Naive B cell (primary cell): ENCODE results near the gene CTTNBP2. TPM values are rescaled to one million over a fixed set of nuclear protein-coding genes. Genes with fewer than 3 reads are reported as not detected.

Experiments
- ATAC-seq, 2 donors: fragments of 150-1000 bp; cut with Tn5 transposase; 2 replicates each; pipeline ENCODE4 v1.10.0; 2021; ENCODE audit warnings: low read depth in 2 of 2, mild to moderate bottlenecking in 2 of 2, moderate library complexity in 2 of 2
- DNase-seq: peaks from one replicate; pipeline ENCODE4 v3.0.0; 2022
- H3K27ac Mint-ChIP-seq, 6 donors: one replicate each; pipeline ENCODE4 v1.8.0; 2020 to 2022; ENCODE audit warnings: mild to moderate bottlenecking in 6 of 6, mixed read lengths in 6 of 6, moderate library complexity in 5 of 6, inconsistent platforms in 2 of 6
- H3K27me3 Mint-ChIP-seq, 3 donors: one replicate each; pipeline ENCODE4 v1.8.0; 2021 to 2022; ENCODE audit warnings: mixed read lengths in 3 of 3, mild to moderate bottlenecking in 1 of 3
- H3K36me3 Mint-ChIP-seq, 2 donors: one replicate each; pipeline ENCODE4 v1.8.0; 2020 to 2022; ENCODE audit warnings: mixed read lengths in 2 of 2, inconsistent platforms in 1 of 2, mild to moderate bottlenecking in 1 of 2
- H3K4me1 Mint-ChIP-seq, 3 donors: one replicate each; pipeline ENCODE4 v1.8.0; 2020 to 2022; ENCODE audit warnings: mixed read lengths in 3 of 3, inconsistent platforms in 1 of 3, mild to moderate bottlenecking in 1 of 3, moderate library complexity in 1 of 3
- H3K4me3 Mint-ChIP-seq, 8 donors: one replicate each; pipeline ENCODE4 v1.8.0; 2020 to 2022; ENCODE audit warnings: mild to moderate bottlenecking in 8 of 8, mixed read lengths in 8 of 8, moderate library complexity in 8 of 8, inconsistent platforms in 2 of 8
- H3K9me3 Mint-ChIP-seq, 7 donors: one replicate each; pipeline ENCODE4 v1.8.0; 2020 to 2022; ENCODE audit warnings: mixed read lengths in 7 of 7, mild to moderate bottlenecking in 5 of 7, inconsistent platforms in 2 of 7, moderate library complexity in 1 of 7
- polyA plus RNA-seq, 6 donors: library from polyadenylated mRNA; unstranded; fragments of 300-500 nt; fragmentation: Illumina TruSeq; gene quantifications; one replicate each; pipeline ENCODE4 v1.2.3, GENCODE V29; 2021; ENCODE audit warnings: low read depth in 6 of 6

Gene CTTNBP2
- polyA plus RNA-seq, 6 donors from 2014 or later, result not detected

DNA sequence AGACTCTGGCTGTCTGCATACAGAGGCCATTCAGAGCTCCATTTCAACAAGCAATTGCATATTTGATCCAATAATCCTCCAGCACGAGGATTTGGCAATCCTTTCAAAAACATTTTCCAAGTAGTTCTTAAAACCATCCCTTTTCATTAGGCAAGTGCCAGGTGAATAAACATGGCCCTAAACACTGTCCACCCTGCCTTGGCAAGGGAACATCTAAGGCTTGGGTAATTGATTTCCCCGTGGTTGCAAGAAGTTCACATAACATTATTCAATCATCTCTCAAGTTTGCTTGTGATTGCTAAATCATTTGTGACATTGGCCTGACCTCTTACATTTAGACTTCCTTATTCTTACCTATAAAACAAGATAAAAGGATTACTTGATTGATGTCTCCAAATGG is 175.2 kb downstream of the CTTNBP2 start:
- no peak for DNase-seq
- peaks cover 0 to 5% (median 3%) of the 10 kb centered on the region in 7 donors for H3K9me3 Mint-ChIP-seq
- H3K4me3 Mint-ChIP-seq, result no peak overlapping the region
- no peaks in the 10 kb centered on the region for H3K27me3 Mint-ChIP-seq
- H3K4me1 Mint-ChIP-seq, result no peaks in the 10 kb centered on the region
- ATAC-seq, result no peak
- no peaks in the 10 kb centered on the region for H3K36me3 Mint-ChIP-seq
- H3K27ac Mint-ChIP-seq, result no peak overlapping the region

DNA sequence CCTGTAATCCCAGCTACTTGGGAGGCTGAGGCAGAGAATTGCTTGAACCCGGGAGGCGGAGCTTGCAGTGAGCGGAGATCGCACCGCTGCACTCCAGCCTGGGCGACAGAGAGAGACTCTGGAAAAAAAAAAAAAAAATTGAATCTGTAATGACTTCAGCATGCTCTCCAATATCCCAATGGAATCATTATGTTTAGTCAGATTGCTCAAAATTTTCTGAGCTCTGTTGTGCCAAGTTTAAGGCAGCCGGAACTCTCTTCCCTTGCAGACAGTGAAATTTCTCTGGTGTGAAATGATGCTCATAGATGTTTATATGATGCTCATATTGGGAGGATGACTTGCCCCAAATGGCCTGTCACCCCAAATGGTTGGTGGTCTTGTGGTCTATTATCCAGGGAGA is 180.9 kb downstream of the CTTNBP2 start:
- no peak for ATAC-seq
- H3K36me3 Mint-ChIP-seq, result no peaks in the 10 kb centered on the region

DNA sequence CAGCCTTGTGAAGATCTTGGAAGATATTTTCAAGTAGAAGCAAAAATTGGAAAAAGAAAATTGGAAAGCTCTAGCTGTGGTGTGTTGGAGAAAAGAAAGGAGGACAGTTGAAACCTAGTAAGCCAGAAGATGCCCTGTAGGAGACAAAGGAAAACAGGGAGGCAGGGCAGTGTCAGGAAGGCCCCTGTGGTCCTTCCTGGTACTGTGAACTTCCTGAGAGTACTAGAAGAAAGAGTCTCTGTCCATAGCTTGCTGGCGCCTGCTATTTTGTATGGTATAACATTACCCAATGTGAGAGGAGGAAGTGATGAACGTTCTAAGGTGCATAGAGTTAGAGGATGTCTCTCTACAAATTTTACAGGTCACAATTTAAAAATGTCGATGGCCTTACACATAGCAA is 183.1 kb downstream of the CTTNBP2 start:
- DNase-seq (no peak), ATAC-seq (no peak)
- no peak overlapping the region for H3K4me3 Mint-ChIP-seq
- H3K27me3 Mint-ChIP-seq, result peaks cover 0 to 8% (median 4%) of the 10 kb centered on the region in 3 donors
- H3K4me1 Mint-ChIP-seq, result no peaks in the 10 kb centered on the region
- H3K27ac Mint-ChIP-seq, result no peak overlapping the region
- H3K9me3 Mint-ChIP-seq, result peaks cover 0 to 19% (median 3%) of the 10 kb centered on the region in 7 donors
- no peaks in the 10 kb centered on the region for H3K36me3 Mint-ChIP-seq

More for the DNA sequence above, 180.9 kb downstream of the CTTNBP2 start:
- H3K4me1 Mint-ChIP-seq, result no peaks in the 10 kb centered on the region
- peaks cover 0 to 8% (median 4%) of the 10 kb centered on the region in 3 donors for H3K27me3 Mint-ChIP-seq
- no peak for DNase-seq
- H3K4me3 Mint-ChIP-seq, result no peak overlapping the region
- H3K27ac Mint-ChIP-seq, result no peak overlapping the region
- peaks cover 0 to 22% (median 3%) of the 10 kb centered on the region in 7 donors for H3K9me3 Mint-ChIP-seq

DNA sequence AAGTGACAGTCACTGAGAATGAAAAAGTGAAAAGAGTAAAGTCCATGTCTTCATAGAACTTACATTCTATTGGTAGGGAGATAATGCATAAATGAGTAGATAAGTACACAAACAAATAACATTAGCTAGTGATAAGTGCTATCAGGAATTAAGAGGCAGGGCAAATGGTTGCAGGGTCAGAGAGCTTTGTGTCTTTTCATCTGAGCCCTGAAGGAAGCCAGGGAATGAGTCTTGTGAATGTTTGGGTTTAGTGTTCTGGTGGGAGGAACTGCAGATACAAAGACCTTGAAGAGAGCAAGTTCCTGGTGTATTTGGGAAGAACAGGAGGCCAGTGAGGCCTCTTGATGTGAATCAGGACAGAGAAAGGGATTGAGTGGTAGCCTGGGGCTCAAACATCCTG is 183.8 kb downstream of the CTTNBP2 start:
- no peak for DNase-seq
- Mint-ChIP-seq H3K27me3 (peaks cover 0 to 8% (median 4%) of the 10 kb centered on the region in 3 donors), H3K4me1 (no peaks in the 10 kb centered on the region), H3K4me3 (no peak overlapping the region), H3K9me3 (peaks cover 0 to 17% (median 3%) of the 10 kb centered on the region in 7 donors), H3K27ac (no peak overlapping the region), H3K36me3 (no peaks in the 10 kb centered on the region)
- ATAC-seq, result no peak

DNA sequence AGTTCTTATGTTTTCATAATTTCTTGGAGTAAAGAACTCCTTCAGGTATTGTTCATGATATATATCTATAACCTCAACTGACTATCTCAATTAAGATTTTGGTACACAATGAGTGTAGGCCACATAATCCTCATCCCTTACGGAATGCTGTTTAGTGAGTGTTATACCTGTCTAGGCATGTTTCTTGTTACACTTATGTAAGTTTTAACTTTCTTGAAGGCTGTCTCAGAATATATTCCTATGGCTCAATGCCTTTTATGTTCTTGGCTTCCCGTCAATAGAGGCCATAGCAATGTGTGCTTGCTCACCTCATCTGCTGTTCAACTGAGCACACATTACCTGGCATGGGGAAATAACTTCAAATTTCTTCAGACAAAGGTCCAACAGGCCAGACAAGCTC is 185.1 kb downstream of the CTTNBP2 start:
- Mint-ChIP-seq H3K9me3 (peaks cover 0 to 17% (median 0%) of the 10 kb centered on the region in 7 donors), H3K4me1 (no peaks in the 10 kb centered on the region), H3K36me3 (no peaks in the 10 kb centered on the region), H3K4me3 (no peak overlapping the region), H3K27ac (no peak overlapping the region), H3K27me3 (peaks cover 0 to 8% (median 4%) of the 10 kb centered on the region in 3 donors)
- ATAC-seq (no peak), DNase-seq (no peak)

GRCh38 chr7:117686311-117686935 is 186.8 kb downstream of the CTTNBP2 start:
- H3K27me3 Mint-ChIP-seq, result peaks cover 0 to 8% (median 0%) of the 10 kb centered on the region in 3 donors

GRCh38 chr7:117685795-117686194 is 187.4 kb downstream of the CTTNBP2 start:
- H3K4me3 Mint-ChIP-seq, result no peak overlapping the region
- peaks cover 0 to 8% (median 0%) of the 10 kb centered on the region in 3 donors for H3K27me3 Mint-ChIP-seq
- H3K36me3 Mint-ChIP-seq, result no peaks in the 10 kb centered on the region
- no peak overlapping the region for H3K27ac Mint-ChIP-seq
- H3K9me3 Mint-ChIP-seq, result peaks cover 0 to 11% (median 0%) of the 10 kb centered on the region in 7 donors
- no peaks in the 10 kb centered on the region for H3K4me1 Mint-ChIP-seq
- DNase-seq (no peak), ATAC-seq (no peak)

More at GRCh38 chr7:117686311-117686935, 186.8 kb downstream of the CTTNBP2 start:
- DNase-seq (no peak), ATAC-seq (no peak)
- no peak overlapping the region for H3K27ac Mint-ChIP-seq
- H3K4me3 Mint-ChIP-seq, result no peak overlapping the region
- H3K4me1 Mint-ChIP-seq, result no peaks in the 10 kb centered on the region
- H3K9me3 Mint-ChIP-seq, result peaks cover 0 to 11% (median 0%) of the 10 kb centered on the region in 7 donors
- no peaks in the 10 kb centered on the region for H3K36me3 Mint-ChIP-seq

DNA sequence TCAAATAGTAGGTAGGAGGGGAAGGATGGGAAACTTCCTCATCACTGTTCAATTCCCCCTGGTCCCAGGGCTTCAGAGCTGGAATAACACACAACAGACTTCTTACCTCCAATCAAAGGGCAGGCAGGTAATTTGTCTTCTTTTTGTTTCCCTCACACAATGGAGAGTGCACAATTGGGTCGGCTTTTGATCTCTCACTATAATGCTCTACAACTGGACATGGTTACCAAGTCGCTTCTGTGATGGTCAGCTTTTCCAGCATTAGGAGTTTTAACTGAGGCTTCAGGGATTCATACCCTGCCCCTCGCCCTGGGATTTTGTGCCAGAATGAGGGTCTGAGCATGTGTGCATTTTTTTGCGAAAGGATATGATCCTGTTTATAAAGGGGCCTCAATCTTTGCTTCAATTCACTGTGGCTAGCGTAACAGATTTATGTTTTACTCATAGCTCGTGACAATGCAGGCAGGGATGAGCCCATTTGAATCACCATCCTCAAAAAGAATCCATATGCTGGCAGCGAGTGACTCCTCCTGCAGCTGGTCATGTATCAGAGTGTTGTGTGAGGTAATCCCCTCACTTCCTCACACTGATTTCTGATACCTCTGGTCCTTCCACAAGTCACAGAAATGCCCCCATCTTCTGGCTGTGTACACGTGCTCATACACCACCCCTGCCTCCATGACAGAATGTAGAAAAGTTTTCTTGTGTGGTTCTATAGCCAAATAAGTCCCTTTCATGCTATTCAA is 189.6 kb downstream of the CTTNBP2 start:
- Mint-ChIP-seq H3K4me3 (no peak overlapping the region), H3K36me3 (no peaks in the 10 kb centered on the region), H3K27ac (no peak overlapping the region), H3K27me3 (no peaks in the 10 kb centered on the region), H3K9me3 (peaks cover 0 to 2% (median 0%) of the 10 kb centered on the region in 7 donors), H3K4me1 (no peaks in the 10 kb centered on the region)
- ATAC-seq (no peak), DNase-seq (no peak)

DNA sequence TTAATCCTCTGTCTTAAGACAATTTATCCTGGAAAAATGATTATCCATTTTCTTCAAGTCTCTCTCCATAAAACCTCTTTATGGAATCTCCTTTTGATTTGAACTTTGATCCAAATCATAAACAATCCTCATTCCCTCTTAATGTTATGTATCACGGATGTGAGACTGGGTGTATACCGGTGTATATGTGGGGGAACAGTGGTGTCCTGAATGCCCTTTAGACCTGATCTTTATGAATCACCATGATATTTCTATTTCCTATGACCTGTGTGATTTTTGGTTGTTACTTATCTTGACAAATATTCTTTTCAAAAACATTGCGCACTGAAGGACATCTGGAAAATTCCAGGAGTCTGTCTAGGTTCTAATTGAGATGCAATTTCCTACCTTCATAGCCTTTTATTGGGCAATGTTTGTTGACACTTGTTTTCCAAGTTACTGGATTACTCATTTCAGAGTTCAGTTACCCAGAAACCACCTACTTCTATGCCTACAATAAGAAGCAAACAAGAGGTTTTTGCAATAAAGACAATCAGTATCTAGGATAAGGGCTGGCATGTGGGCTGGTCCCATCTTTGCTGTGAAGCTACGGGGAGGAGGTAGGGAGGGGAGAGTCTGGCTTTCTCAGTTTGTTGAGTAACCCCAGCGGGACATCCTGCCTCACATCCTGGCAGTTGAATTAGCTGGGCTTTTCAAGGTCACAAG is 190.4 kb downstream of the CTTNBP2 start:
- ATAC-seq (no peak), DNase-seq (no peak)
- Mint-ChIP-seq H3K4me3 (no peak overlapping the region), H3K27ac (no peak overlapping the region), H3K36me3 (no peaks in the 10 kb centered on the region), H3K27me3 (no peaks in the 10 kb centered on the region), H3K9me3 (peaks cover 0 to 2% (median 0%) of the 10 kb centered on the region in 7 donors), H3K4me1 (no peaks in the 10 kb centered on the region)

- H3K27me3 Mint-ChIP-seq, result no peaks in the 10 kb centered on the region
- H3K4me3 Mint-ChIP-seq, result no peak overlapping the region
- no peaks in the 10 kb centered on the region for H3K36me3 Mint-ChIP-seq
- H3K4me1 Mint-ChIP-seq, result no peaks in the 10 kb centered on the region
- DNase-seq, result no peak
- peaks cover 0 to 2% (median 0%) of the 10 kb centered on the region in 7 donors for H3K9me3 Mint-ChIP-seq
- ATAC-seq, result no peak
- no peak overlapping the region for H3K27ac Mint-ChIP-seq
Measured at GRCh38 chr7:117679120-117679519, 194.1 kb downstream of the CTTNBP2 start.

GRCh38 chr7:117675497-117676435 is 197.5 kb downstream of the CTTNBP2 start:
- ATAC-seq, result no peak
- Mint-ChIP-seq H3K4me1 (no peaks in the 10 kb centered on the region), H3K27me3 (no peaks in the 10 kb centered on the region), H3K4me3 (no peak overlapping the region), H3K27ac (no peak overlapping the region), H3K9me3 (peaks cover 0 to 12% (median 0%) of the 10 kb centered on the region in 7 donors), H3K36me3 (no peaks in the 10 kb centered on the region)
- DNase-seq, result no peak

GRCh38 chr7:117674617-117675016 is 198.6 kb downstream of the CTTNBP2 start:
- ATAC-seq, result no peak
- no peak overlapping the region for H3K4me3 Mint-ChIP-seq
- DNase-seq, result no peak
- H3K27ac Mint-ChIP-seq, result no peak overlapping the region
- no peaks in the 10 kb centered on the region for H3K27me3 Mint-ChIP-seq
- H3K4me1 Mint-ChIP-seq, result no peaks in the 10 kb centered on the region
- peaks cover 0 to 12% (median 0%) of the 10 kb centered on the region in 7 donors for H3K9me3 Mint-ChIP-seq
- no peaks in the 10 kb centered on the region for H3K36me3 Mint-ChIP-seq

- Mint-ChIP-seq H3K9me3 (peaks cover 0 to 12% (median 0%) of the 10 kb centered on the region in 7 donors), H3K4me1 (no peaks in the 10 kb centered on the region), H3K4me3 (no peak overlapping the region), H3K27me3 (no peaks in the 10 kb centered on the region), H3K36me3 (no peaks in the 10 kb centered on the region), H3K27ac (no peak overlapping the region)
- DNase-seq, result no peak
- no peak for ATAC-seq
Measured at GRCh38 chr7:117673839-117674238, 199.4 kb downstream of the CTTNBP2 start.
